ENCODE data around the gene ABHD8.
A peak's percentile ranks its signal among the peaks of the same experiment; 100 is the strongest.
"Not testable (repeated sequence)": the region's sequence is repeated elsewhere in the genome, so short reads cannot be mapped to it uniquely, and the experiment has no call there.

ABHD8 gene

DNA sequence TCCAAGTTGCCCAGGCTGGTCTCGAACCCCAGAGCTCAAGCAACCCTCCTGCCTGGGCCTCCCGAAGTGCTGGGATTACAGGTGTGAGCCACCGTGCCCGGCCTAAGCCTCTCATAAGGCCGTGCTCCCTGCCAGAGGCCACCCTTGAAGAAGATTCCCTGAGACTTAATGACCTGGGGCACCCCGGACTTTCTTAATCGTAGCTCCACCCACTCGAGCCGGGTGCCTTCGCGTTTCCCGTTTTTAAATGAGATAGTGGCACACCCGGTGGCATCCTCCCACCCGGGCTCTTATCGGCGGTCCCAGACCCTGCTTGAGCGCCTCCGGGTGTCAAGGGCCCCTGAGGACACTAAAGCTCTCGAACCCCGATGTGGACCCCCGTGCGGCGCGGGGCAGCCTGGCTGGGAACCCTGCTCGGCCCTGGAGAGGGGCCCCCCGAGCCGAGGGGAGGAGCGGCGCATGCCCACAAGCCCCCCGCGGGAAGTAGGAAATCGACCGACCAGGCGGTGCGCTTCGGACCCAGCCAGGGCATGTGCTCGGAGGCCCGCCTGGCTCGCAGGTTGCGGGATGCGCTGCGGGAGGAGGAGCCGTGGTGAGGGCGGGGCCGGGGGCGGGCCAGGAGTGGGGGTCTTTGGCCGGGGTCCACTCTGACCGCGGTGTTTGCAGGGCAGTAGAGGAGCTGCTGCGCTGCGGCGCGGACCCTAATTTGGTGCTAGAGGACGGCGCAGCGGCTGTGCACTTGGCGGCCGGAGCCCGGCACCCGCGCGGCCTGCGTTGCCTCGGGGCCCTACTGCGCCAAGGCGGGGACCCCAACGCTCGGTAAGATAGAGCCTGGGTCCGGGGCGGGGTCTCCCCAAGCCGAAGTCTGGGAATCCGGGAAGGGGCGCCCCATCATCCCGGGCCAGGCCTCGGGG lies 21.6 kb downstream of the ABHD8 start, which contains the start of gene ANKLE1:
TSS of gene ANKLE1 (plus strand) at position 511 of the 914 bp plus-strand sequence. CDS start at position 531, 20 bp downstream.
- in situ Hi-C loops (cut with MboI; ENCODE audit: low pct_unique_long_range_greater_than_20kb, low sequenced_read_pairs), result no loop called here
- DNase-seq, result peak; percentile 76

- no peak for DNase-seq
- in situ Hi-C loops (cut with MboI; ENCODE audit: low pct_unique_long_range_greater_than_20kb, low sequenced_read_pairs), result no loop called here
Measured at GRCh38 chr19:17279436-17279835, 23.8 kb downstream of the ABHD8 start.

GRCh38 chr19:17275441-17276175 lies 27.6 kb downstream of the ABHD8 start:
- no peak for DNase-seq
- in situ Hi-C loops (cut with MboI; ENCODE audit: low pct_unique_long_range_greater_than_20kb, low sequenced_read_pairs), result no loop called here

DNA sequence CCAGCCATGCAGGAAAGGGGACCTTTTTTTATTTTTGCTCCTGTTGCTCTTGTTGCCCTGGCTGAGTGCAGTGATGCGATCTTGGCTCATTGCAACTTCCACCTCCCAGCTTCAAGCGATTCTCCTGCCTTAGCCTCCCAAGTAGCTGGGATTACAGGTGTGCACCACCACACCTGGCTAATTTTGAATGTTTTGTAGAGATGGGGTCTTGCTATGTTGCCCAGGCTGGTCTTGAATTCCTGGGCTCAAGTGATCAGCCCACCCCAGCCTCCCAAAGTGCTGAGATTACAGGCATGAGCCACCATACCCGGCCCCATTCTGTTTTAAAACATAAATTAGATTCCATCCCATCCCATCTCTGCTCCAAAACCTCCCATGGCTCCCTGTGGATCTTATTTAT lies 28.3 kb downstream of the ABHD8 start:
- DNase-seq; in situ Hi-C loops (cut with MboI; ENCODE audit: low pct_unique_long_range_greater_than_20kb, low sequenced_read_pairs): not testable (repeated sequence)

GRCh38 chr19:17268754-17269153 lies 34.5 kb downstream of the ABHD8 start:
- in situ Hi-C loops (cut with MboI; ENCODE audit: low pct_unique_long_range_greater_than_20kb, low sequenced_read_pairs), result no loop called here
- no peak for DNase-seq

GRCh38 chr19:17266975-17267788 lies 36.0 kb downstream of the ABHD8 start, which contains the start of gene BABAM1:
TSS of gene BABAM1 (plus strand) at chr19:17267443. CDS start at chr19:17268807, 1,364 bp downstream.
- in situ Hi-C loops (cut with MboI; ENCODE audit: low pct_unique_long_range_greater_than_20kb, low sequenced_read_pairs), result no loop called here

DNA sequence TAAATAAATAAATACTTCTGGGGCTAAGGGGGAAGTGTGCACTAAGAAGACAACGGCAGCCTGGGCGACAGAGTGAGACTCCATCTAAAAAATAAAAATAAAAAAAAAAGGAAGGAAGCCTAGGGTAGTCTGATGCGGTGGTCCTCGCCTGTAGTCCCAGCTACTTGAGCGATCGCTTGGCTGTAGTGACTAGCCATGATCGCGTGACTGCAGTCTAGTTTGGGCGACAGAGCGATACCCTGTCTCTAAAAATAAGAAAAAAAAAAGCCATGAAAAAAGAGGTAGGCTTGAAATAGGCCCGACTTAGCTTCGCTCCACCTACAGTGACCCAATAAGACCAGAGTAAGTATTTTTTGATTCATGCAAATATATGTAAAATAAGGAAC lies 36.6 kb downstream of the ABHD8 start:
- DNase-seq, result no peak
- in situ Hi-C loops (cut with MboI; ENCODE audit: low pct_unique_long_range_greater_than_20kb, low sequenced_read_pairs), result no loop called here

More at GRCh38 chr19:17266975-17267788, 36.0 kb downstream of the ABHD8 start, which contains the start of gene BABAM1:
- DNase-seq, result peak; percentile 100

GRCh38 chr19:17266026-17266425 lies 37.2 kb downstream of the ABHD8 start:
- in situ Hi-C loops (cut with MboI; ENCODE audit: low pct_unique_long_range_greater_than_20kb, low sequenced_read_pairs), result no loop called here
- DNase-seq, result no peak

GRCh38 chr19:17264641-17264979 lies 38.6 kb downstream of the ABHD8 start, which contains the start of gene USHBP1:
TSS of gene USHBP1 (minus strand) at chr19:17264745. CDS start at chr19:17264299, 446 bp downstream.
- in situ Hi-C loops (cut with MboI; ENCODE audit: low pct_unique_long_range_greater_than_20kb, low sequenced_read_pairs), result no loop called here

GRCh38 chr19:17263712-17264640 lies 39.2 kb downstream of the ABHD8 start:
- DNase-seq, result no peak
- in situ Hi-C loops (cut with MboI; ENCODE audit: low pct_unique_long_range_greater_than_20kb, low sequenced_read_pairs), result no loop called here

More at GRCh38 chr19:17264641-17264979, 38.6 kb downstream of the ABHD8 start, which contains the start of gene USHBP1:
- no peak for DNase-seq

- DNase-seq, result no peak
- in situ Hi-C loops (cut with MboI; ENCODE audit: low pct_unique_long_range_greater_than_20kb, low sequenced_read_pairs), result no loop called here
Measured at GRCh38 chr19:17262557-17262956, 40.7 kb downstream of the ABHD8 start.

- in situ Hi-C loops (cut with MboI; ENCODE audit: low pct_unique_long_range_greater_than_20kb, low sequenced_read_pairs), result no loop called here
- peak; percentile 94 for DNase-seq
Measured at GRCh38 chr19:17260842-17261325, 42.3 kb downstream of the ABHD8 start.

- DNase-seq, result no peak
- in situ Hi-C loops (cut with MboI; ENCODE audit: low pct_unique_long_range_greater_than_20kb, low sequenced_read_pairs), result no loop called here
Measured at GRCh38 chr19:17259934-17260333, 43.3 kb downstream of the ABHD8 start.

DNA sequence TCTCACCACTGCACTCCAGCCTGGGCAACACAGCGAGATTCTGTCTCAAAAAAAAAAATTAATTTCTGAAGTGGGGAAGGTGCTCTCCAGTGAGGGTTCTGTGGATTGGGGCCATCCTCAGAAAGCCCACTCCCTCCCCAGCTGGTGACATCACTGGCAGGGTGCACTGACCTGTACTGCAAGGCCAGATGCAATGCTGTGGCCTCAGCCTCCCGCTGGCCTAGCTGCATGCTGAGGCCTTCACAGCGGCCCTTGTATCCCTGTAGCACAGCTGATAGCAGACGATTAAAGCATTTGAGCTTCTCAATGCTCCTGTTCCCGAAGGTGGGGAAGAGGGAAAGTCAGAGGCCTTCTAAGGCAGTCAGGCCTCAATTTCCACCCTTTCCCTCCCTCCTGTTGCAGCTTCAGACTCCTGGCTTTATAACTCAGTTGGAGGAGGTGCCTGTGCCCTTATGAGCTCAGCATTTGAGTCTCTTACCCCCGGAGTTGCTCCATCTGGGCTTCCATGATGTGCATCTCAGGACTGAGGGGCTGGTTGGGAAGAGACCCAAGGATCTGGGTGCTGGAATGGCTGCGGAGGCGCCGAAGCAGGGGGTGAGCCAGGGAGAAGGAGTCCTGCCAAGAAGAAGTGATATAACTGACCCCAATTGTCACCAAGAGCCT lies 44.0 kb downstream of the ABHD8 start:
- DNase-seq, result no peak
- in situ Hi-C loops (cut with MboI; ENCODE audit: low pct_unique_long_range_greater_than_20kb, low sequenced_read_pairs), result no loop called here

- no peak for DNase-seq
Measured at GRCh38 chr19:17256130-17256529, 47.1 kb downstream of the ABHD8 start.

GRCh38 chr19:17255150-17255621 lies 48.0 kb downstream of the ABHD8 start:
- in situ Hi-C loops (cut with MboI; ENCODE audit: low pct_unique_long_range_greater_than_20kb, low sequenced_read_pairs), result no loop called here
- no peak for DNase-seq

More at GRCh38 chr19:17256130-17256529, 47.1 kb downstream of the ABHD8 start:
- in situ Hi-C loops (cut with MboI; ENCODE audit: low pct_unique_long_range_greater_than_20kb, low sequenced_read_pairs), result no loop called here

- in situ Hi-C loops (cut with MboI; ENCODE audit: low pct_unique_long_range_greater_than_20kb, low sequenced_read_pairs), result no loop called here
- DNase-seq, result peak; percentile 66
Measured at GRCh38 chr19:17254636-17255035, 48.6 kb downstream of the ABHD8 start.

Data from KBM-7 (cell line).